Measurements from ENCODE around the gene TMBIM1. TPM values are rescaled to one million over a fixed set of nuclear protein-coding genes. Genes with fewer than 3 reads are reported as not detected.

The TMBIM1 gene
- total RNA-seq, 1 experiment from 2014 or later = 83.7 TPM

- no peak for DNase-seq (ENCODE audit: low spot score)
- in situ Hi-C loops (cut with HindIII; ENCODE audit: low sequenced_read_pairs) = no loop called here
Observed at GRCh38 chr2:218235017-218235416, 57.3 kb downstream of the TMBIM1 start.

GRCh38 chr2:218234521-218234920 lies 57.8 kb downstream of the TMBIM1 start:
- in situ Hi-C loops (cut with HindIII; ENCODE audit: low sequenced_read_pairs) = no loop called here
- DNase-seq (ENCODE audit: low spot score) = no peak

GRCh38 chr2:218233543-218233942 lies 58.8 kb downstream of the TMBIM1 start:
- DNase-seq (ENCODE audit: low spot score) = peak; percentile 59
- in situ Hi-C loops (cut with HindIII; ENCODE audit: low sequenced_read_pairs) = no loop called here

- DNase-seq (ENCODE audit: low spot score) = no peak
- in situ Hi-C loops (cut with HindIII; ENCODE audit: low sequenced_read_pairs) = no loop called here
Observed at GRCh38 chr2:218230882-218231281, 61.4 kb downstream of the TMBIM1 start.

GRCh38 chr2:218229851-218230250 lies 62.5 kb downstream of the TMBIM1 start:
- no peak for DNase-seq (ENCODE audit: low spot score)
- in situ Hi-C loops (cut with HindIII; ENCODE audit: low sequenced_read_pairs) = no loop called here

- DNase-seq (ENCODE audit: low spot score) = no peak
- in situ Hi-C loops (cut with HindIII; ENCODE audit: low sequenced_read_pairs) = no loop called here
Observed at GRCh38 chr2:218229239-218229638, 63.1 kb downstream of the TMBIM1 start.

GRCh38 chr2:218228366-218229090 lies 63.8 kb downstream of the TMBIM1 start:
- in situ Hi-C loops (cut with HindIII; ENCODE audit: low sequenced_read_pairs) = no loop called here
- DNase-seq (ENCODE audit: low spot score) = no peak

- DNase-seq (ENCODE audit: low spot score) = no peak
- in situ Hi-C loops (cut with HindIII; ENCODE audit: low sequenced_read_pairs) = no loop called here
Observed at GRCh38 chr2:218226903-218227302, 65.4 kb downstream of the TMBIM1 start.

Other genes starting within 250 kb of the TMBIM1 start
- not detected in 2 replicates for gene RUFY4, start 223.2 kb downstream of the TMBIM1 start, total RNA-seq (2014; rRNA removed; shearing (Covaris generic))
- not detected in 2 replicates for gene CXCR2, start 166.5 kb downstream of the TMBIM1 start, total RNA-seq (2014; rRNA removed; shearing (Covaris generic))
- not detected in 2 replicates for gene CXCR1, start 125.5 kb downstream of the TMBIM1 start, total RNA-seq (2014; rRNA removed; shearing (Covaris generic))
- 263 and 286 TPM in 2 replicates for gene ARPC2, start 75.3 kb downstream of the TMBIM1 start, total RNA-seq (2014; rRNA removed; shearing (Covaris generic))
- not detected in 2 replicates for gene GPBAR1, start 31.5 kb downstream of the TMBIM1 start, total RNA-seq (2014; rRNA removed; shearing (Covaris generic))
- gene AAMP, start 22.4 kb downstream of the TMBIM1 start, total RNA-seq (2014; rRNA removed; shearing (Covaris generic)) = 128 and 217 TPM in 2 replicates
- 37.5 and 44.6 TPM in 2 replicates for gene PNKD, start 22.0 kb downstream of the TMBIM1 start, total RNA-seq (2014; rRNA removed; shearing (Covaris generic))
- gene CATIP, start 64.4 kb upstream of the TMBIM1 start, total RNA-seq (2014; rRNA removed; shearing (Covaris generic)) = 0.25 and 2.7 TPM in 2 replicates
- gene SLC11A1, start 89.8 kb upstream of the TMBIM1 start, total RNA-seq (2014; rRNA removed; shearing (Covaris generic)) = 0.12 and 0.27 TPM in 2 replicates
- 68.2 and 86.5 TPM in 2 replicates for gene CTDSP1, start 107.4 kb upstream of the TMBIM1 start, total RNA-seq (2014; rRNA removed; shearing (Covaris generic))
- not detected in 2 replicates for gene VIL1, start 126.6 kb upstream of the TMBIM1 start, total RNA-seq (2014; rRNA removed; shearing (Covaris generic))